ENCODE measurements around the gene SAV1. TPM values are rescaled to one million over a fixed set of nuclear protein-coding genes. Genes with fewer than 3 reads are reported as not detected.
"Not testable (repeated sequence)": the region's sequence is repeated elsewhere in the genome, so short reads cannot be mapped to it uniquely, and the experiment has no call there.

SAV1 gene
- total RNA-seq, 2 donors from 2014 or later: 7.8 to 13.4 TPM

GRCh38 chr14:50635141-50635540, 33.0 kb downstream of the SAV1 start:
- no peak overlapping the region for H3K27ac Mint-ChIP-seq
- H3K36me3 Mint-ChIP-seq (ENCODE audit: low read depth): peaks cover 34% of the 10 kb centered on the region
- no peak for ATAC-seq (replicated peaks)
- no peaks in the 10 kb centered on the region for H3K4me1 Mint-ChIP-seq
- H3K9me3 Mint-ChIP-seq: no peaks in the 10 kb centered on the region
- no peaks in the 10 kb centered on the region for H3K27me3 Mint-ChIP-seq
- no peak overlapping the region for H3K4me3 Mint-ChIP-seq

GRCh38 chr14:50633954-50634353, 34.2 kb downstream of the SAV1 start:
- no peaks in the 10 kb centered on the region for H3K27me3 Mint-ChIP-seq
- no peaks in the 10 kb centered on the region for H3K4me1 Mint-ChIP-seq
- no peak for ATAC-seq (replicated peaks)
- H3K36me3 Mint-ChIP-seq (ENCODE audit: low read depth): peaks cover 23% of the 10 kb centered on the region
- no peaks in the 10 kb centered on the region for H3K9me3 Mint-ChIP-seq
- no peak overlapping the region for H3K4me3 Mint-ChIP-seq
- H3K27ac Mint-ChIP-seq: no peak overlapping the region

GRCh38 chr14:50631408-50631821, 36.7 kb downstream of the SAV1 start:
- ATAC-seq (replicated peaks): no peak
- no peak overlapping the region for H3K4me3 Mint-ChIP-seq
- H3K4me1 Mint-ChIP-seq: no peaks in the 10 kb centered on the region
- no peaks in the 10 kb centered on the region for H3K9me3 Mint-ChIP-seq
- peaks cover 22% of the 10 kb centered on the region for H3K36me3 Mint-ChIP-seq (ENCODE audit: low read depth)
- H3K27me3 Mint-ChIP-seq: no peaks in the 10 kb centered on the region
- H3K27ac Mint-ChIP-seq: no peak overlapping the region

- H3K27me3 Mint-ChIP-seq; H3K27ac Mint-ChIP-seq; ATAC-seq (replicated peaks); H3K4me3 Mint-ChIP-seq; H3K4me1 Mint-ChIP-seq; H3K36me3 Mint-ChIP-seq (ENCODE audit: low read depth); H3K9me3 Mint-ChIP-seq: not testable (repeated sequence)
These were observed 43.2 kb downstream of the SAV1 start for GRCh38 chr14:50624947-50625346.

- no peaks in the 10 kb centered on the region for H3K4me1 Mint-ChIP-seq
- H3K36me3 Mint-ChIP-seq (ENCODE audit: low read depth): no peaks in the 10 kb centered on the region
- ATAC-seq (replicated peaks): no peak
- no peaks in the 10 kb centered on the region for H3K9me3 Mint-ChIP-seq
- H3K27me3 Mint-ChIP-seq: no peaks in the 10 kb centered on the region
- H3K27ac Mint-ChIP-seq: no peak overlapping the region
- H3K4me3 Mint-ChIP-seq: no peak overlapping the region
These were observed 43.7 kb downstream of the SAV1 start for GRCh38 chr14:50624447-50624846.

- ATAC-seq (replicated peaks): no peak
- no peaks in the 10 kb centered on the region for H3K9me3 Mint-ChIP-seq
- no peak overlapping the region for H3K4me3 Mint-ChIP-seq
- no peaks in the 10 kb centered on the region for H3K36me3 Mint-ChIP-seq (ENCODE audit: low read depth)
- H3K4me1 Mint-ChIP-seq: no peaks in the 10 kb centered on the region
- no peak overlapping the region for H3K27ac Mint-ChIP-seq
- H3K27me3 Mint-ChIP-seq: no peaks in the 10 kb centered on the region
These were observed 45.1 kb downstream of the SAV1 start for GRCh38 chr14:50622978-50623377.

GRCh38 chr14:50620341-50620740, 47.8 kb downstream of the SAV1 start:
- Mint-ChIP-seq H3K27me3 (no peaks in the 10 kb centered on the region), H3K4me3 (no peak overlapping the region), H3K9me3 (no peaks in the 10 kb centered on the region), H3K36me3 (ENCODE audit: low read depth) (no peaks in the 10 kb centered on the region), H3K4me1 (no peaks in the 10 kb centered on the region), H3K27ac (no peak overlapping the region)
- no peak for ATAC-seq (replicated peaks)

GRCh38 chr14:50619569-50620141, 48.5 kb downstream of the SAV1 start:
- no peak overlapping the region for H3K27ac Mint-ChIP-seq
- H3K36me3 Mint-ChIP-seq (ENCODE audit: low read depth): no peaks in the 10 kb centered on the region
- no peaks in the 10 kb centered on the region for H3K4me1 Mint-ChIP-seq
- no peak overlapping the region for H3K4me3 Mint-ChIP-seq
- H3K9me3 Mint-ChIP-seq: no peaks in the 10 kb centered on the region
- ATAC-seq (replicated peaks): no peak
- no peaks in the 10 kb centered on the region for H3K27me3 Mint-ChIP-seq

GRCh38 chr14:50616275-50616674, 51.8 kb downstream of the SAV1 start:
- no peak for ATAC-seq (replicated peaks)
- Mint-ChIP-seq H3K36me3 (ENCODE audit: low read depth) (no peaks in the 10 kb centered on the region), H3K9me3 (no peaks in the 10 kb centered on the region), H3K27me3 (peaks cover 6% of the 10 kb centered on the region), H3K4me1 (no peaks in the 10 kb centered on the region), H3K27ac (no peak overlapping the region), H3K4me3 (no peak overlapping the region)

GRCh38 chr14:50615552-50615951, 52.6 kb downstream of the SAV1 start:
- H3K36me3 Mint-ChIP-seq (ENCODE audit: low read depth): no peaks in the 10 kb centered on the region
- no peaks in the 10 kb centered on the region for H3K9me3 Mint-ChIP-seq
- H3K4me1 Mint-ChIP-seq: no peaks in the 10 kb centered on the region
- no peak overlapping the region for H3K27ac Mint-ChIP-seq
- no peak overlapping the region for H3K4me3 Mint-ChIP-seq
- ATAC-seq (replicated peaks): no peak
- peaks cover 8% of the 10 kb centered on the region for H3K27me3 Mint-ChIP-seq

GRCh38 chr14:50615056-50615455, 53.0 kb downstream of the SAV1 start:
- Mint-ChIP-seq H3K4me3 (no peak overlapping the region), H3K4me1 (no peaks in the 10 kb centered on the region), H3K9me3 (no peaks in the 10 kb centered on the region), H3K27ac (no peak overlapping the region), H3K36me3 (ENCODE audit: low read depth) (no peaks in the 10 kb centered on the region), H3K27me3 (peaks cover 8% of the 10 kb centered on the region)
- ATAC-seq (replicated peaks): no peak

GRCh38 chr14:50612806-50613205, 55.3 kb downstream of the SAV1 start:
- Mint-ChIP-seq H3K4me3 (no peak overlapping the region), H3K9me3 (no peaks in the 10 kb centered on the region), H3K4me1 (no peaks in the 10 kb centered on the region), H3K27me3 (peaks cover 8% of the 10 kb centered on the region), H3K36me3 (ENCODE audit: low read depth) (no peaks in the 10 kb centered on the region), H3K27ac (no peak overlapping the region)
- no peak for ATAC-seq (replicated peaks)

GRCh38 chr14:50610465-50610864, 57.6 kb downstream of the SAV1 start:
- Mint-ChIP-seq H3K4me1 (peaks cover 6% of the 10 kb centered on the region), H3K9me3 (no peaks in the 10 kb centered on the region), H3K4me3 (no peak overlapping the region), H3K36me3 (ENCODE audit: low read depth) (no peaks in the 10 kb centered on the region), H3K27me3 (peaks cover 8% of the 10 kb centered on the region), H3K27ac (no peak overlapping the region)
- ATAC-seq (replicated peaks): no peak

- no peaks in the 10 kb centered on the region for H3K36me3 Mint-ChIP-seq (ENCODE audit: low read depth)
- H3K27ac Mint-ChIP-seq: no peak overlapping the region
- no peaks in the 10 kb centered on the region for H3K9me3 Mint-ChIP-seq
- no peak overlapping the region for H3K4me3 Mint-ChIP-seq
- H3K4me1 Mint-ChIP-seq: peaks cover 6% of the 10 kb centered on the region
- H3K27me3 Mint-ChIP-seq: peaks cover 8% of the 10 kb centered on the region
- ATAC-seq (replicated peaks): no peak
These were observed 59.7 kb downstream of the SAV1 start for GRCh38 chr14:50608302-50608851.

- Mint-ChIP-seq H3K4me3 (no peak overlapping the region), H3K9me3 (no peaks in the 10 kb centered on the region), H3K36me3 (ENCODE audit: low read depth) (no peaks in the 10 kb centered on the region), H3K27me3 (peaks cover 8% of the 10 kb centered on the region), H3K27ac (no peak overlapping the region), H3K4me1 (peaks cover 6% of the 10 kb centered on the region)
- no peak for ATAC-seq (replicated peaks)
These were observed 60.3 kb downstream of the SAV1 start for GRCh38 chr14:50607761-50608160.

GRCh38 chr14:50607181-50607580, 60.9 kb downstream of the SAV1 start:
- Mint-ChIP-seq H3K4me3 (no peak overlapping the region), H3K27ac (peak overlapping the region; percentile 2), H3K27me3 (peaks cover 8% of the 10 kb centered on the region), H3K9me3 (no peaks in the 10 kb centered on the region), H3K4me1 (peaks cover 6% of the 10 kb centered on the region), H3K36me3 (ENCODE audit: low read depth) (no peaks in the 10 kb centered on the region)
- peak; percentile 96 for ATAC-seq (replicated peaks)
